Cardiac fibroblast (primary cell): ENCODE measurements around the gene OSBPL3.
"Not testable (repeated sequence)": the region's sequence is repeated elsewhere in the genome, so short reads cannot be mapped to it uniquely, and the experiment has no call there.

ENCODE experiments used
- DNase-seq, 2 donors: peaks; one replicate each; pipeline versions ENCODE4 v3.0.0 to v3.0.0-alpha.2; 2010; ENCODE audit warnings: low read depth in 2 of 2
- H3K4me3 ChIP-seq, 2 donors: replicated peaks in 1 of 2; 1 replicate in 1 of 2; 2 replicates in 1 of 2; pipeline ENCODE4 v1.5.1; 2011; ENCODE audit warnings: low read depth in 2 of 2, low read length in 2 of 2, mild to moderate bottlenecking in 2 of 2, moderate library complexity in 1 of 2
- TF ChIP-seq, protein P1 (sequence below): IDR thresholded peaks from one replicate; pipeline ENCODE4 v1.5.1; 2011; ENCODE audit warnings: low read depth, mild to moderate bottlenecking, low read length, inconsistent platforms

The OSBPL3 gene

DNA sequence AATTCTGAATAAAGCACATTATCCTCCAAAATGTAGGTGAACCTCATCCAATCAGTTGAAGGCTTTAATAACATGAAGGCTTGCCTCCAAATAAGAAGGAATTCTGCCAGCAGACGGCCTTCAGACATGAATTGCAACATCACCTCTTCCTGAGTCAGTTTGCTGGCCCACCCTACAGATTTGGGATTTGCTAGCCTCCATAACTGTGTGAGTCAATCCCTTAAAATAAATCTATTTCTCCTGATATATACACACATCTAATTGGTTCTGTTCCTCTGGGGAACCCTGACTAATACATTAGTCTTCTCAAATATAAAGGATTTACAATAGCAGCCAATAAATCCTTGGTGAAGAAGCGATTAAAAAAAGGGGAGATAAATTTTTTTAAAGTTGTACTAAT, 34.8 kb upstream of the OSBPL3 start:
- H3K4me3 ChIP-seq: no peak overlapping the region
- peak; percentile 87 to 97 for DNase-seq
- TF ChIP-seq, protein P1, sequence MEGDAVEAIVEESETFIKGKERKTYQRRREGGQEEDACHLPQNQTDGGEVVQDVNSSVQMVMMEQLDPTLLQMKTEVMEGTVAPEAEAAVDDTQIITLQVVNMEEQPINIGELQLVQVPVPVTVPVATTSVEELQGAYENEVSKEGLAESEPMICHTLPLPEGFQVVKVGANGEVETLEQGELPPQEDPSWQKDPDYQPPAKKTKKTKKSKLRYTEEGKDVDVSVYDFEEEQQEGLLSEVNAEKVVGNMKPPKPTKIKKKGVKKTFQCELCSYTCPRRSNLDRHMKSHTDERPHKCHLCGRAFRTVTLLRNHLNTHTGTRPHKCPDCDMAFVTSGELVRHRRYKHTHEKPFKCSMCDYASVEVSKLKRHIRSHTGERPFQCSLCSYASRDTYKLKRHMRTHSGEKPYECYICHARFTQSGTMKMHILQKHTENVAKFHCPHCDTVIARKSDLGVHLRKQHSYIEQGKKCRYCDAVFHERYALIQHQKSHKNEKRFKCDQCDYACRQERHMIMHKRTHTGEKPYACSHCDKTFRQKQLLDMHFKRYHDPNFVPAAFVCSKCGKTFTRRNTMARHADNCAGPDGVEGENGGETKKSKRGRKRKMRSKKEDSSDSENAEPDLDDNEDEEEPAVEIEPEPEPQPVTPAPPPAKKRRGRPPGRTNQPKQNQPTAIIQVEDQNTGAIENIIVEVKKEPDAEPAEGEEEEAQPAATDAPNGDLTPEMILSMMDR: no peak

DNA sequence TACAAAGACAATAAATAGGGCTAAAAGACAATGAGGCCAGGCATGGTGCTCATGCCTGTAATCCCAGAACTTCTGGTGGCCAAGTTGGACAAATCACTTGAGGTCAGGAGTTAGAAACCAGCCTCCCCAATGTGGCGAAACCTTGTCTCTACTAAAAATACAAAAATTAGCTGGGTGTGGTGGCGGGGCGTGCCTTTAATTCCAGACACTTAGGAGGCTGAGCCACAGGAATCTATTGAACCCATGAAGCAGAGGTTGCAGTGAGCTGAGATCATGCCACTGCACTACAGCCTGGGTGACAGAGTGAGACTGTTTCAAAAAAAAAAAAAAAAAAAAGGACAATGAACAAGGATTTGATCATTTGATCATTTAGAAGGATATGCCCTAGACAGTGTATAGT, 32.7 kb upstream of the OSBPL3 start:
- H3K4me3 ChIP-seq: not testable (repeated sequence)
- DNase-seq: peak in 1 of 2 donors; percentile 16

DNA sequence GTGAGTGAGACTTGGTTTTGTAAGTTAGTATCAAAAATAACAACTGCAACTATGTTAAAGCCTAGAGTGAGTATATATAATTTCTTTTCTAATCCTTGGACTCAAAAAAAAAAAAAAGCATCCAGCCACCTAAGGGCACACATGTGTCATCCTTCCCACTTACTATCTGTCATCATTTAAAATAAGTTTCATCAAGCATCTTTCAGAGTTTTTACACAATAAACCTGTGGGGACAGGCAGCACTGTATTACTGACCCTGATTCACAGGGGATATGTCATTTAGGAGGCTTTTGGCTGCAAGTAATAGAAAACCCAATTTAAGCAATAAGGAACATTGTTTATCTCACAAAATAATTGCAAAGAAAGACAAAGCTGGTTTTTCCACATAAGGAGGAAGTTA, 32.3 kb upstream of the OSBPL3 start:
- H3K4me3 ChIP-seq: no peak overlapping the region
- DNase-seq: no peak
- TF ChIP-seq, protein P1: no peak

DNA sequence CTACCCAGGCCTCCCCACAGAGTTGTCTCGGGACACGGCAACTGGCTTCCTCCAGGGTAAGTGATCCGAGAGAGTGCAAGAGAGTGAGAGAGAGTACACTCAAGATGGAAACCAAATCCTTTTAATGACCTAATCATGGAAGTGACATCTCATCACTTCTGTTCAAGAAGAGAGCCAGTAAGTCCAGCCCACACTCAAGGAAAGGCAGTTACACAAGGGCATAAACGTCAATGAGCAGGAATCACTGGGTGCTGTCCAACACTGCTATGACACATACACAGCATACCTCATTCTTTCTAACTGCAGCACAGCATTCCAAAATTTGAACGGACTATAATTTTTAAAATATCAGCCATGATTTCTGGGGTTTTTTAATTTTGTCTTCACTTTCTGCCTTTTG, 29.3 kb upstream of the OSBPL3 start:
- DNase-seq: peak; percentile 91 to 96

DNA sequence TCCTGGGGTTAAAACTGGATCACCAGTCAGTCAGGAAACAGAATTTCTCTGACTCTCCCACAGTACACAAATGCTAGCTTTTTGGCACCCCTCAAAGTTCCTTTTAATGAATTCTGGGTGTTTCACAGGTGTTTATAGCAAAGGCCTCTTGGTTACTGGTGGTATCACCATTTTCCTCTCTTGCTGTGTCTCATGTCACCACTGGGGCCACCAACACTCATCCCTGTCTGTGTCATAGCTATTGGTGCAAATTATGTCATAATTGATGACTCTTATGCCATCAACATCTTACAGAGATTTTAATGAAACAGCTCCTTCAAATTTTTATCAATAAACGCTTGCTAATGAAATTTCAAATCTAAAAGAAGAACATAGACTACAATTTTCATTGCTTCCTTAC, 27.7 kb upstream of the OSBPL3 start:
- TF ChIP-seq, protein P1: no peak
- H3K4me3 ChIP-seq: no peak overlapping the region
- DNase-seq: no peak

More for the DNA sequence above, 29.3 kb upstream of the OSBPL3 start:
- H3K4me3 ChIP-seq: no peak overlapping the region
- TF ChIP-seq, protein P1: no peak

DNA sequence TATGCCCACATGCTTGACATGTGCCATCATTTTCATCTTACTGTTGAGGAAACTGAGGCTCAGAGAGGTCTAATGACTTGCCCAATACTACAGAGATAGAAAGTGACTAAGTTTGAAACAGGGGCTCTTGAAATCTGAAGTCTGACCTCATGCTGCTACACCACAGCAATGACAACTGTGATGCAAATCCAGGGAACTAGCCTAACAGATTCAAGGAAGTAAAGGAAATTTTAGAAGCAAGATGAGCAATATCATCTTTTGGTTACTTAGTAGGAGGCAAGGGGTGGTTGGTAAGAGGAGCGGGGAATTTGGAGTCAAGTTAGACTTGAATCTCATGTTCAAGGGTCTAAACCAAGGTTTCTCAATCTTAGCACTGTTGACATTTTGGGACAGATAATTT, 26.3 kb upstream of the OSBPL3 start:
- TF ChIP-seq, protein P1: no peak
- DNase-seq: no peak
- H3K4me3 ChIP-seq: no peak overlapping the region

DNA sequence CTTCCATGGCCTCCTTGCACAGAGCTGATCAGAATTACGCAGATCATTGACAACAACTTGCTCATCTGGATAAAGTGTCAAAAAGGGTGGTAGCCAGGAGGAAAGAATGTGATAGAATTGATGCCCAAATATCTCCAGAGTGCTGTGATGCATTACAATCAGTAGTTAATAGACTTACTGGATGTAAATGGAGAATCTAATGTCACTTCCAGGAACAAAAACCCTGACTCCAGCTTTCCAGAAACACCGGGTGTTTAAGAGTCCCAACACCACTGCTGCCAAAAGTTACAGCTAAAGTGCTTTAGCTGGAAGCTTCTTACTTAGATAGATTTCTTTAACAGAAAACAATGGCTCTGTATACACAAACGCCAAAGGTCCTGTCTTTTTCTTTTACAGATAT, 25.7 kb upstream of the OSBPL3 start:
- no peak for DNase-seq
- TF ChIP-seq, protein P1: no peak
- no peak overlapping the region for H3K4me3 ChIP-seq

DNA sequence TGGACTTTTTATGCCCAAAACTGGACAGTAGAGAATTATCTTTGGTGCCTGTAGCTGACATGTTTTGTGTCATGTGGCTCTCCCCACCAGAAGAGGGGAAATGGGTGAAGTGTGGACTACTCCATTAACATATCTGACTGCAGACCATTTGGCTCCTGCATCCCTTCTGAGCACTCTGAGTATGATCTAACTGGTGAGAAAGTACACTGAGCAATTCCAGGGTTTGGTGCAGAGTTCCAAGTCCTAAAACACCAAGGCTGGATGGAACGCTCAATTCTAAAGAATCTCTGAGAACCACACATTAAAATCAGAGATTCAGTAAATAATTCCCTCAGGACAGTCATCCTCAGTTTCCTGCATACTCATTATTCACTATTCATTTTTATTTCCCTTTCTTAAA, 22.8 kb upstream of the OSBPL3 start:
- H3K4me3 ChIP-seq: no peak overlapping the region
- no peak for DNase-seq
- TF ChIP-seq, protein P1: no peak
